SHP77 (cell line): ENCODE measurements around the gene ENTPD5.
"Not testable (repeated sequence)": the region's sequence is repeated elsewhere in the genome, so short reads cannot be mapped to it uniquely, and the experiment has no call there.

ENCODE experiments used
- DNase-seq, 2 experiments: peaks; one replicate each; lab custom pipeline; 2025; lab: John Stamatoyannopoulos, UW

The ENTPD5 gene

DNA sequence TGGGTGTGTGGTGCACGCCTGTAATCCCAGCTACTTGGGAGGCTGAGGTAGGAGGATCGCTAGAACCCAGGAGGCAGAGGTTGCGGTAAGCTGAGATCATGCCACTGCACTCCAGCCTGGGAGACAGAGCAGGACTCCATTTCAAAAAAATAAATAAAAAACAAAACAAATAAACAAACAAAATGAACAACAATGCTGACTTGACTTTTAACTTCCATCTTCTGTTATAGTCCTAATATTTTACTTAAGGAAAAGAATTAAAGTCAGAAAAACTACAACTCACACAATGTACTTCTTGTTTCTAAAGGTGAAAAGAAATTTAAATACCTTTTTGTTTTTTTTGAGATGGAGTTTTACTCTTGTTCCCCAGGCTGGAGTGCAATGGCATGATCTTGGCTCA lies 13.4 kb downstream of the ENTPD5 start:
- not testable (repeated sequence) for DNase-seq

- DNase-seq: no peak
Observed at GRCh38 chr14:73998726-73999125, 20.4 kb downstream of the ENTPD5 start.

DNA sequence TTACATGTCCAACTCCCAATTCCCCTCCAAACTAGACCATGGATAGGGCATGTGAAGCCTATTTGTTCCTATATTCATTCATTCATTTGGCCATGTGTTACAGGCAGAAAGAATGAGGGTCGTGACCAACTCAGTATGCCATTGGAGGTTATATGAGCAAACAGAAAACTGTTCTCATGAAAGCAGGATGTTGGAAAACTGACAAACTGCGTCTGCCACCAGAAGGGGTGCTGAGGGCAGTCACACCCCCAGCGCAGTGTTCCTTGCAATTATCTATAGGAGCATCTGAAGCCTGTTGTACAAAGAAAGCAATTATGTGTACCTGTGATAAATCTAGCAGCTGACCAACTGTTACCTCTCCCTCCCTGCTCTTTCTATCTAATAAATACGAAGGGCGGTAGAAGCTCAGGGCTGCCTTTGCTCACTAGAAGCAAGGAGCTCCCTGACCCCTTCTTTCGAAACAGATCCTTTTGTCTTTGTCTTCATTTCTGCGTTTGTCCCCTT lies 21.1 kb downstream of the ENTPD5 start:
- DNase-seq: no peak

DNA sequence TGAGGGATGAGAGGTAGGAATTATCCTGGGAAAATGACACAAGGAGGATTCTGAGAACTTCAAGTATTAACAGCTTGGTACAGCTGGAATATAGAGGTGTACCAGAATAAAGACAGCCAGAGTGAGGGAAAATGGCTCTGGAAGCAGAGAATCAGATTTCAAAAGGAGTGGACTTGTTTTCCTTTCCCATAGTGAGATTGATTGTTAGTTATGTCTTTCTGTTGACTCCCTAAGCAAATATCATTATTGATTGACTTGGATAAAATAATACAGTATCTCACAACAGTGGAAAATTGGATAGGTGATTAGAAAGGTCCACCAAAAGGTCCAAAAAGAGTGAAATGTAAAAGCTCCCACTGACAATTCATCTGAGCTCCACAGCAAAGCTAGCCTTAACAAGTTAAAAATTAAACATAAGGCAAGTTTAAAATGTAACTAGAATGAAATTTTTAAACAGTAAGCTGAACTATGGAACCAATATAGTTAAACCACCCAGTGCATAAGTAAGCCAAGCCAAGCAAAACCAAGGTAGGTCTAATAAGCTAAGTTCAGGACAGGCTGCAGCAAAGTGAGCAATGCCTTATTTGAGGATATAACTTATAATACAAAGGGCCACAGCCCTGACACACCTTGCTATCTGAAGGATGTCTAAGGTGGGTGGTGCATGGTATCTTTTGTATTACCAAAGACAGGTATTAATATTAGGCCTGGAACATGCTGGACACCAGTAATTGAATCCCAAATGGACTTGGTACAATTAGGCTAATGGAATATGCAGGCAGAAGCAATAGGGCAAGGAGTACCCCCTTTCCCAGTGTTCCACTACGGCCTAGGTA lies 21.8 kb downstream of the ENTPD5 start:
- DNase-seq: no peak

- DNase-seq: no peak
Observed at GRCh38 chr14:73996731-73997107, 22.4 kb downstream of the ENTPD5 start.

- DNase-seq: no peak
Observed at GRCh38 chr14:73995977-73996378, 23.1 kb downstream of the ENTPD5 start.

- not testable (repeated sequence) for DNase-seq
Observed at GRCh38 chr14:73994926-73995325, 24.2 kb downstream of the ENTPD5 start.

GRCh38 chr14:73991092-73991491 lies 28.0 kb downstream of the ENTPD5 start:
- DNase-seq: no peak

DNA sequence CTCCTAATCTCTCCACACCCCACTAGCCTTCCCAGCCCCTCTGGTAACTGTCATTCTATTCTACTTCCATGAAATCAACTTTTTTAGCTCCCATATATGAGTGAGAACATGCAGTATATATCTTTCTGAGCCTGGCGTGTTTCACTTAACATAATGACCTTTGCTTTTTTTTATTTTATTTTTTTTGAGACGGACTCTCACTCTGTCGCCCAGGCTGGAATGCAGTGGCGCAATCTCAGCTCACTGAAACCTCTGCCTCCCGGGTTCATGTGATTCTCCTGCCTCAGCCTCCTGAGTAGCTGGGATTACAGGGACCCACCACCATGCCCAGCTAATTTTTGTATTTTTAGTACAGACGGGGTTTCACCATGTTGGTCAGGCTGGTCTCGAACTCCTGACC lies 30.4 kb downstream of the ENTPD5 start:
- not testable (repeated sequence) for DNase-seq

- DNase-seq: no peak
Observed at GRCh38 chr14:73988065-73988464, 31.0 kb downstream of the ENTPD5 start.

GRCh38 chr14:73977896-73978295 lies 41.2 kb downstream of the ENTPD5 start:
- no peak for DNase-seq

- DNase-seq: no peak
Observed at GRCh38 chr14:73976125-73976524, 43.0 kb downstream of the ENTPD5 start.

- DNase-seq: no peak
Observed at GRCh38 chr14:73973497-73973896, 45.6 kb downstream of the ENTPD5 start.

DNA sequence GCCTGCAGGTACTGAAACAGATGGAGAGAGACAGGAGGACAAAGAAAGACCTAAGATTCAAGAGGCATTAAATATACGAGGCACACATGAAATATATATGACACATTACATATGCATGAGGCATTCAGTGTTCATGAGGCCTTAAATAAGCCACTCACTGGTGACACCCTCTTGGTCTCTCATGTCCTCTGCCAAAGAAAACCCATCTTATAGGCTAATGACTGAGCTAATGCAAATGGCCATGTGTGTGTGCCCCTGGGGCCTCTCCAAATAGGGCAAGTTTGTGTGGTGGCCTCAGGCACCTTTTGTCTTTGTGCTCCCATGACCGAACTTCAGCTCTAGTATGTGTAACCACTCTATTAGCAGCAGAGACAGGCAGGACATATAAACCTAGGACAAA lies 50.2 kb downstream of the ENTPD5 start:
- no peak for DNase-seq

DNA sequence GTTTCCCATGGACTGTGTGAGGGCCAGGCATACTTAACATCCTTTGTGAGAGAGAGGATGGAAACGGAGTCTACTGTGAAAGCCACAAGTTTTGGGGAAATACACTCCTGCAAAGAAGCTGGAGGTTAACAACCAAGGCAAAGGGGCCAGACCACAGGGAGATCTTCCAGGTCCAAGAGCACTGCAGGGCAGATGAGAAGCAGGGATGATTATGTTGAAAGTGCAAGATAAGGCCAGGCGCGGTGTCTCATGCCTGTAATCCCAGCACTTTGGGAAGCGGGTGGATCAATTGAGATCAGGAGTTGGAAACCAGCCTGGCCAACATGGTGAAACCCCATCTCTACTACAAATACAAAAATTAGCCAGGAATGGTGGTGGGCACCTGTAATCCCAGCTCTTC lies 53.9 kb downstream of the ENTPD5 start:
- no peak for DNase-seq

DNA sequence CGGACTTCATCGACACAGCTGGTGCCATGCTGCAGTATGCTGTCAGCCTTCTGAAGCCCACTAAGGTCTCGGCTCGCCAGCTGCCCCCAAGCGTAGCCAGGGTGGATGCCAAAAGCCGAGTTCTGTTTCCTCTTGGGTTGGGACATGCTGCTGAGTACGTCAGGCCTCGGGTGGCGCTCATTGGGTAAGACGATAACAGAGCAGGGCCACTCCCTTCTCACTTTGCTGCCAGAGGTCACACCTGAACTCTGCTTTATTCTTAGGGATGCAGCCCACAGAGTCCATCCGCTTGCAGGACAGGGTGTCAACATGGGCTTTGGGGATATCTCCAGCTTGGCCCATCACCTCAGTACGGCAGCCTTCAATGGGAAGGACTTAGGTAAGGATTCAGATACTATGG lies 57.9 kb downstream of the ENTPD5 start:
- DNase-seq: no peak

- DNase-seq: no peak
Observed at GRCh38 chr14:73958591-73958990, 60.5 kb downstream of the ENTPD5 start.

DNA sequence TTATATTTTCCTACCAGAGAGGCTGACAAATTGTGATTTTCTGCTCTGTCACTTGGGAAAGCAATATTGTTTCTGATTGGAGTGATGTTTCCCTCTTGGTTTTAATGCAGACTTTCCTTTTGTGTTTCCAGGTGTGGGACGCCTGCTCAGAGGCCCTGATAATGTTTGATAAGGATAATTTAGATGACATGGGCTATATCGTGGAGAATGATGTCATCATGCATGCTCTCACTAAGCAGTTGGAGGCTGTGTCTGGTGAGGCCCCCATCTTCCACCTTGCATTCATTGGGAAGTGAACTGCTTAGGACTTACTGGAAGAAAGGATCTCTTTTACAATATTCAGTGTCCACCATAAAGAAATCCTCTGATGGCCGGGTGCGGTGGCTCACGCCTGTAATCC lies 63.4 kb downstream of the ENTPD5 start:
- no peak for DNase-seq

DNA sequence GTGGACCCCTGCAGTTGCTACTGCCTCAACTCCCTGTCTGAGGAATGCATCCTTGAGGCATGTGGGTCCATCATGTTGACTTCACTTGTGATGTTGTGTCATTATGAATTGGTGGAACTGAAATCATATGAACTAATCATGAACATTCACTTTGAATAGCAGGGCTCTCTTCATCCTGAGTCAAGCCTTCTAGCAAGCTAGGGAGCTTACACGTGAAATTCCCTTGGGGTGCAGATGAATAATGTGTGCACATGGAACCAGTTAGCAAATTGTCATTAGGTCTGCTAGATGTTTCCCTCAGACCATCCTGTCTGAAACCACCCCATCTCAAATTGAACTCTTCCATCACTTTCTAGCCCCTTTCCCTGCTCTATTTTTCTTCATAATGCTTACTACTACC lies 65.4 kb downstream of the ENTPD5 start:
- DNase-seq: no peak

DNA sequence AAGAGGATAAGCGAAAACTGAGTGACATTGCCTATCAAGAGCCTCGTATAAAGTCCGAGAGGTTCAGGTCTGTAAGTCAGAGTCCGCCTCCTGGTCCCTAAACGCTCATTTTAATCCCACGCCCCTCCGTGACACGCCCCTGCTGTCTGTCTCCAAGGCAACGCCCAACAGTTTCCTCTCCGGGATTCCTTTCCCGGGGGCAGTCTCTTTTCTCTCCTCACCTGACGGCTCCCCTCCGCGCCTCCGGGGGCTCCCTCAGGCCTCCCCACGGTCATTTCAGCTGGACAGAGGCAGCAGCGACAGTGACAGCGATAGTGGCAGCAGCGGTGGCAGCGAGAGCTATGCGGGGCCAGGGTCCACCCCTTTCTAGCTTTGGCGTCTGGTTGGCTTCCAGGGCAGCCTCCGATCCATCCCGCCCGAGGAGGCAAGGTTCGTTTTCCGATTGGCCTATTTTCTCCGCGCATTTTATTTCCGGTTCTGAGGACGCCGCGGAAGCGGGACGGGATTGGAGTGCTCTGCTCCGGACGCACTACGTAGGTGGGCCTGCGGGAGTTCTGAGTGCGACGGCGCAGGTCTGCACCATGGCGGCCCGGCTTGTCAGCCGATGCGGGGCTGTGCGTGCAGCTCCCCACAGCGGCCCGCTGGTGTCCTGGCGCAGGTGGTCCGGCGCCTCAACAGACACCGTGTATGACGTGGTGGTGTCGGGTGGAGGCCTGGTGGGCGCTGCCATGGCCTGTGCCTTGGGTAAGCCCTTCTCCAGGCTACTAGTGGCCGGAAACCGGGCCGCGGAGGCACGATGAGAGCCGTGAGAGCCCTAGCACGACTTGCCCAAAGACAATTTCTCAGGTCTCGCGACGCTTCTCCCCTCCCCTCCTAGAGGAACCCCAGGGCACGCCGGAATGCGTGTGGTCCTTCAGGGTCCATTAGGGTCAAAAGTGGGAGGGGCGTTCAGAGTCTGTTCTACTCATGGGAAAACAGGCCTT lies 69.0 kb downstream of the ENTPD5 start, which contains the start of the genes COQ6 and FAM161B:
COQ6 (plus strand) TSS at position 551 of the 983 bp plus-strand sequence; CDS start at position 582, 31 bp downstream.
FAM161B (minus strand) TSS at position 343 of the 983 bp plus-strand sequence; CDS start at position 275, 68 bp downstream.
- DNase-seq: peak; percentile 94 to 97

- no peak for DNase-seq
Observed at GRCh38 chr14:73945159-73945670, 73.9 kb downstream of the ENTPD5 start.
